ENCODE measurements around the gene RTEL1.
"Not testable (repeated sequence)": the region's sequence is repeated elsewhere in the genome, so short reads cannot be mapped to it uniquely, and the experiment has no call there.

- peak; percentile 9 for TF ChIP-seq CTCF (IDR thresholded peaks at IDR 0.05; ENCODE audit: poor library complexity)
- not testable (repeated sequence) for TF ChIP-seq EZH2 (IDR thresholded peaks at IDR 0.05; ENCODE audit: borderline replicate concordance); EZH2phosphoT487 (IDR thresholded peaks at IDR 0.05; ENCODE audit: low read depth, severe bottlenecking, unreplicated experiment)
These were observed 44.1 kb upstream of the RTEL1 start for GRCh38 chr20:63613863-63614594.
